Ishikawa (cell line): ENCODE data around the gene MAP4K3.

Experiments
- CEBPB ChIP-seq: IDR thresholded peaks from 2 replicates; pipeline ENCODE4 v1.6.1; 2012
- CREB1 ChIP-seq: IDR thresholded peaks from 2 replicates; pipeline ENCODE4 v1.6.1; 2012; ENCODE audit warnings: low read depth
- EGR1 ChIP-seq: IDR thresholded peaks from 2 replicates; pipeline ENCODE4 v1.6.1; 2012
- EP300 ChIP-seq: IDR thresholded peaks from 2 replicates; pipeline ENCODE4 v1.6.1; 2012; ENCODE audit warnings: borderline replicate concordance
- FOXM1 ChIP-seq: IDR thresholded peaks from 2 replicates; pipeline ENCODE4 v1.6.1; 2012; ENCODE audit warnings: low read depth, borderline replicate concordance
- MAX ChIP-seq: IDR thresholded peaks from 2 replicates; pipeline ENCODE4 v1.6.1; 2012
- NFIC ChIP-seq: IDR thresholded peaks from 2 replicates; pipeline ENCODE4 v1.6.1; 2012
- RAD21 ChIP-seq: IDR thresholded peaks from 2 replicates; pipeline ENCODE4 v1.6.1; 2012; ENCODE audit warnings: low read depth
- REST ChIP-seq: IDR thresholded peaks from 2 replicates; pipeline ENCODE4 v1.6.1; 2012; ENCODE audit warnings: low read depth, mild to moderate bottlenecking
- TAF1 ChIP-seq: IDR thresholded peaks from 2 replicates; pipeline ENCODE4 v1.6.1; 2012; ENCODE audit warnings: low read depth, mild to moderate bottlenecking
- TCF12 ChIP-seq: IDR thresholded peaks from 2 replicates; pipeline ENCODE4 v1.6.1; 2012; ENCODE audit warnings: low read depth
- TEAD4 ChIP-seq: IDR thresholded peaks from 2 replicates; pipeline ENCODE4 v1.6.1; 2012
- USF1 ChIP-seq: IDR thresholded peaks from 2 replicates; pipeline ENCODE4 v1.6.1; 2012
- YY1 ChIP-seq: IDR thresholded peaks from 2 replicates; pipeline ENCODE4 v1.6.1; 2012; ENCODE audit warnings: low read depth
- ZBTB7A ChIP-seq: IDR thresholded peaks from 2 replicates; pipeline ENCODE4 v1.6.1; 2012; ENCODE audit warnings: low read depth

Gene MAP4K3

GRCh38 chr2:39203382-39203781, 233.7 kb downstream of the MAP4K3 start:
- TF ChIP-seq CREB1: no peak
- TF ChIP-seq NFIC: no peak
- TF ChIP-seq EGR1: no peak
- TF ChIP-seq MAX: no peak
- no peak for TF ChIP-seq USF1
- TF ChIP-seq CEBPB: no peak

GRCh38 chr2:39202639-39203369, 234.3 kb downstream of the MAP4K3 start:
- TF ChIP-seq REST (no peak), ZBTB7A (no peak), NFIC (no peak), YY1 (no peak), RAD21 (no peak), TAF1 (no peak), TEAD4 (no peak), CEBPB (no peak), CREB1 (no peak), USF1 (no peak), EP300 (no peak), MAX (no peak), TCF12 (no peak), EGR1 (no peak), FOXM1 (no peak)
